HG02798 (cell line): ENCODE results near the gene CALHM3.
"Not testable (repeated sequence)": the region's sequence is repeated elsewhere in the genome, so short reads cannot be mapped to it uniquely, and the experiment has no call there.

Experiments used
- ATAC-seq: cut with Tn5 transposase; IDR thresholded peaks from one replicate; pipeline ENCODE4 v1.9.1; 2021; ENCODE audit warnings: mild to moderate bottlenecking; ENCODE audit not compliant: unreplicated experiment, poor library complexity

CALHM3 gene

DNA sequence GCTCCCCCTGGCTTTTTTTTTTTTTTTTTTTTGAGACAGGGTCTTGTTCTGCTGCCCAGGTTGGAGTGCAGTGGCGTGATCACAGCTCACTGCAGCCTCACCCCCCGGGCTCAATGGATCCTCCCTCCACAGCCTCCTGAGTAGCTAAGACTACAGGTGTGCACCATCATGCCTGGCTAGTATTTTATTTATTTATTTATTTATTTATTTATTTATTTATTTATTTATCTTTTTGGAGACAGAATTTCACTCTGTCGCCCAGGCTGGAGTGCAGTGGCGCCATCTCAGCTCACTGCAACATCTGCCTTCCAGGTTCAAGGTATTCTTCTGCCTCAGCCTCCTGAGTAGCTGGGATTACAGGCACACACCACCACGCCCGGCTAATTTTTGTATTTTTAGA, 24.7 kb upstream of the CALHM3 start:
- ATAC-seq: not testable (repeated sequence)

DNA sequence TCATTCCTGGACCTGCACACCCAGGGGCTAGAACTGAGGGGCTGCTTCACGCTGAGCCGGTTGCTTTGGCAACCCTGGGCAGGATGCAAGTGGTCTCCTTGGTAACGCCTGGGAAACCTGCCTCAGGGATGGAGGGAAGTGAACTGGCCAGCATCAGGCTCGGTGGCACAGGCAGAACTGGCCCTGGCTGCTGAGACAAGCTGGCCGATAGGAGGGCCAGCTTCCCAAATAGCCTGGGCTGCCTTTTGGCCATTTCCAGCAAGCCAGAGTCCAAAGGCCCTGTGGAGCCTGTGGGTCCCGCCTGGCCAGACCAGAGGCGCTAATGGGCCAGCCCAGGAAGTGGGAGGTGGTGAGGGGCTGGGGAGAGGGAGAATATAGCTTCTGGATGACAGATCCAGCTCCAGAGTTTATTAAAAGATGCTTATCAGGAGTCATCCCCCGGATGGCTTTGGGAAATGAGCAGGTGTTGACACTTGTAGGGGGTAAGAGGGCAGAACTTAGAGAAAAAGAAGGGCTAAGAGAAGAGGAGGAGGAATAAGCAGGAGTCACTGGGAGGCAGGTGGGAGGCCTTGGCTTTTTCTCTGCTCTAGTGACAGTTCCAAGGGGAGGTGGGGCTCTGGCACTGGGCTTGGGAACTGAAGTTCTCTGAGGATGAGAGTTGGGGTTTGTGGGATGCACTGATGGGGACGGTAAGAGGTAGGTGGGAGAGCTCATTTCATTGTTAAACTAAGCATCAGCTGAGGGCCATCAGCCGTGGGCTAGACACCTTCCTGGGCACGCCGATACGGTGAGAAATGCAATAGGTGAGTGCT, 24.0 kb upstream of the CALHM3 start:
- ATAC-seq: no peak

GRCh38 chr10:103501186-103501585, 22.1 kb upstream of the CALHM3 start:
- no peak for ATAC-seq

DNA sequence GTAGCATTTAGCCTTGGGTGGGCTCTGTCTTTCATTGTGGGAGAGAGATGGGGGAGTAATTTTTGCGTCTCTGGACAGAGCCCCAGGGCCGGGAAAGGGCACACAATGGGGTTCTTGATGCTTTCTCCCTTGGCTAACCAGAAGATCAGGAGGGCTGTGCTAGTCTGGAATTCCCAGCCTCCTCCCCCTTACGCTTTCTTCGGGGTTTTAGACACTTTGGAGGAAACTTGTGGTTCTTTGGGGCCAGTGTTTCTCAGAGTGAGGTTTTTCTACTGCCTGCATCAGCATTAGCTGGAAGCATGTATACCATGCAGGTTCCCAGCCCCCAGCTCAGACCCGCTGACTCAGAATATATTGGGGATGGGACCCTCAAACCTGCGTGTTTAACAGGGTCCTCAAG, 21.4 kb upstream of the CALHM3 start:
- no peak for ATAC-seq

DNA sequence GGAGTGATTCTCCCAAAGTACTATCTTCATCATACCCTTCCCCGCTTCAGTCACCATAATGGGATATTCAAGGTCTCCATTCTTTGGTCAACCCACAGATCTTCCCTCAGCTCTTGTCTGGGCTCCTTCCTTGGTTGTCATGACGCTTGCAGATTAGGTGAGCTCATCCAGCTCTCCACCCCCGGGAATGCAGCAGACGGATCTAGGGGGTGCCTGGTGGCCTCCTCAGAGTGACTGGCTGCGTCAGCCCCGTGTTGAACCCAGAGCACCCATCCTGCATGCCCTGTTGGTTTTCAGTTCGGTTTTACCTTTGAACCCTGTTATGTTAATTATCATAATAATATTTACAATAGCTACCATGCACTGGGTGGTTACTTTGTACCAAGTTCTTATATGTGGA, 20.8 kb upstream of the CALHM3 start:
- ATAC-seq: no peak

DNA sequence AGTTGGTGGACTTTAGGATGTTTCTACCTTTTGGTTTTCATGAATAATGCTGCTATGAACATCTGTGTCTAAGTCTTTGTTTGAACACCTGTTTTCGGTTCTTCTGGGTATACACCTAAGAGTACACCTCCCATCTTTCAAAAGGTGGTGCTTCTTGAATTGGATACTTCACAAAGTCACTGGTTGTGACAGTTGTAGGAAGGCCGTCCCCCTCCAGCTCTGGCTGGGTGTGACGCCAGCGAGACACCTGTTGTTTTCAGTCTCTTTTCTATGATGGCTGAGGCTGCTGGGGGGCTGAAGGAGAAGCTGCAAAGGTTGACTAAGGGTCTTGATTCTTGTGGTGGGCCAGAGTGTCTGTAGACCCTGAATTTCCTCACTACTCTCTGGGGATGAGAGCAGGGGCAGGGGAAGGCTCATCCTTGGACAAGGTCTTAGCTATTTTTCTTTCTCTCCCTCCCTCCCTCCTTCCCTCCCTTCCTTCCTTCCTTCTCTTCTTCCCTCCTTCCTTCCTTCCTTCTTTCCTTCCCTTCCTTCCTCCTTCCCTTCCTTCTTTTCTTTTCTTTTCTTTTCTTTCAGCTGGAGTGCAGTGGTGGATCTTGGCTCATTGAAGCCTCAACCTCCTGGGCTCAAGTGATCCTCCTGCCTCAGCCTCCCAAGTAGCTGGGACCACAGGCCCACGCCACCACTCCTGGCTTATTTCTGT, 20.0 kb upstream of the CALHM3 start:
- no peak for ATAC-seq

DNA sequence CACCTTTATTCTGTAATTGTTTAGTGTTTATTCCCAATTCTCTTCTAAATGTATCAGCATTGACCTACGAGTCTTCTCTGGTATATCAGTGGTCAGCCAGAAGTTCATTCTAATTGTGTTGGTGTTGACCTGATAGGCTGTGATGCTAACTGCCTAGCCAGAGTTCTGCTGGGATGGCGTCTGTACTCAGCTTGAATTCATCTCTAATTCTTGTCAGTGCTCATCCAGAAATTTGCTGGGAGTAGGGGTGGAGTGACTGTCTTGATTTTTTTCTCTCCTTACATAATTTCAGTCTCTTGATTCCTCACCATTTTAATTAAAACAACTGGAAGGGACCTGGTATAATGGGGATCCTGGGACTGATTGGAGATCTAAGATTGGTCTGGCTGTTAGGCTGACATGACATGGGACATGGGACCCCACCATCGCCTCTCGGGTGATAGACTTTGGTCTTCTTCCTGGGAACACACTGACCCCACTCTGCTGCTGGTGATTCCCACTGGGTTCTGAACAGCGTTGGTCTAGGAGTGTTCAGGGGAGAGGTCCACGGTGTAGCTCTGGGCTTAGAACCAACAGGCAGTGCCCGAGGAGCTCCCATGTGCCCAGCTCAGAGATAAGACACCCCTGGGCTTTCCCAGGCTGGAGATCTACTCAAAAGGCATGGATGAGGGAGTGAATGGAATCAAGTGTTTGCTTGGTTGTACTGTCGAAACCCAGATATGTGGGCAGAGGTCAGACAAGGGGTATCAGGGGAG, 18.3 kb upstream of the CALHM3 start:
- no peak for ATAC-seq

GRCh38 chr10:103495321-103495720, 16.3 kb upstream of the CALHM3 start:
- no peak for ATAC-seq

GRCh38 chr10:103493916-103494877, 15.2 kb upstream of the CALHM3 start:
- ATAC-seq: no peak

- ATAC-seq: no peak
Observed at GRCh38 chr10:103493362-103493915, 14.4 kb upstream of the CALHM3 start, which contains the start of gene NEURL1. TSS of gene NEURL1 (plus strand) at chr10:103493705. CDS start at chr10:103494388, 683 bp downstream.

DNA sequence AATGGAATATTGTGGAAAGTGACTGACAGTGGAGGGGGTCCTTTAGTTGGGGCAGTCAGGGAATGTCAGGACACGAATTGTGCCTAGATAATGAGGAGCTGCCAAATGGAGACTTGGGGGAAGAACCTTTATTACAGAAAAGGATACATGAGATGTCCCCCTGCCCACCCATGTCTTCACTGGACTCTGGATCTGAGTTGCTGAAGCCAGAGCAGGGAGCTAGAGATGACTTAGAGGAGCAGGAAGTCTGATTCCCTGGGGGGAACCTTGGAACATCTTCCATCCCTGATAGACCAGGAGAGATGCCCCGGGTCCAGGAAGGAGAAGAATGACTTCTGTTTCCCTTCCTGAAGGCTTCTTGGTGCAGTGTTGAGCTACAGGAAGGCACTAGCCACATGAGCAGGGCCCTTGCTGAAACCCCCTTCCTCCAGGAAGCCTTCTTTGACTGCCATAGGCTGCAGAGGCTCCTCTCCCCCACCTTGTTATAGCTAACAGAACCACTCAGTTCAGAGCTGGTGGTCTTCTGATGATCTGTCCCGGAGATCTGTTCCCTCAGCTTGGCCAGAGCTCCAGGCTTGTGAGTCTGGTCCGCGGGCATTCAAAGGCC, 13.7 kb upstream of the CALHM3 start:
- ATAC-seq: no peak

- ATAC-seq: no peak
Observed at GRCh38 chr10:103491729-103492364, 12.8 kb upstream of the CALHM3 start.

- ATAC-seq: peak; percentile 10
Observed at GRCh38 chr10:103490986-103491314, 11.9 kb upstream of the CALHM3 start.

GRCh38 chr10:103487410-103487708, 8.3 kb upstream of the CALHM3 start:
- ATAC-seq: no peak

- not testable (repeated sequence) for ATAC-seq
Observed at GRCh38 chr10:103486635-103487409, 7.8 kb upstream of the CALHM3 start.

DNA sequence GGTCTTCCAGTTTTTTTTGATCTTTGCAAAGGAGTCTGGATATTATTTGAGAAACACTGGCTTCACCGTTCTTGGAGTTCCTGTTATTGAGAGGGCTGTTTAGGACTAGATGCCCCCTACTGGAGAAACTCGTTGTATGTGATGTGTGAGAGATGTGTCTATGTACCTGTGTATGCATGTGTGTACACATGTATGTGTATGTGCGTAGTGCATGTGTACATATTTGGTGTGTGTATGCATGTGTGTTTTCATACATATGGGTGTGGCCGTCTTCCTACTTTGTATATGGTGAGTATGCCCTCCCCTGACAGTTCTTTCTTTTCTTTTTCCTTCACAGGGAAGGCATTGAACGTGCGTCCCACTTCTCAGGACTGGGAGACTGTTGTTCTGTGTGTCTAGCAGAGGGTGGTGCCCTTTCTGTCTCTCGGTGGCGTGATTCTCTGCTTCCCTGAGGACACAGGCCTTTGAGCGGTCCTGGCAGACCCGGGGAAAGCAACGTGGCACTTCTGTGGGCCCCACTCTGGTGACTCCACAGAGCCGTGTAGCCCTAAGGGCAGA, 3.0 kb upstream of the CALHM3 start:
- ATAC-seq: peak; percentile 62

- ATAC-seq: no peak
Observed at GRCh38 chr10:103480521-103480920, 1.5 kb upstream of the CALHM3 start.

GRCh38 chr10:103478671-103479070, 369 bp downstream of the CALHM3 start:
- no peak for ATAC-seq
